ENCODE data around the gene RNF187.
A peak's percentile ranks its signal among the peaks of the same experiment; 100 is the strongest.

RNF187 gene

DNA sequence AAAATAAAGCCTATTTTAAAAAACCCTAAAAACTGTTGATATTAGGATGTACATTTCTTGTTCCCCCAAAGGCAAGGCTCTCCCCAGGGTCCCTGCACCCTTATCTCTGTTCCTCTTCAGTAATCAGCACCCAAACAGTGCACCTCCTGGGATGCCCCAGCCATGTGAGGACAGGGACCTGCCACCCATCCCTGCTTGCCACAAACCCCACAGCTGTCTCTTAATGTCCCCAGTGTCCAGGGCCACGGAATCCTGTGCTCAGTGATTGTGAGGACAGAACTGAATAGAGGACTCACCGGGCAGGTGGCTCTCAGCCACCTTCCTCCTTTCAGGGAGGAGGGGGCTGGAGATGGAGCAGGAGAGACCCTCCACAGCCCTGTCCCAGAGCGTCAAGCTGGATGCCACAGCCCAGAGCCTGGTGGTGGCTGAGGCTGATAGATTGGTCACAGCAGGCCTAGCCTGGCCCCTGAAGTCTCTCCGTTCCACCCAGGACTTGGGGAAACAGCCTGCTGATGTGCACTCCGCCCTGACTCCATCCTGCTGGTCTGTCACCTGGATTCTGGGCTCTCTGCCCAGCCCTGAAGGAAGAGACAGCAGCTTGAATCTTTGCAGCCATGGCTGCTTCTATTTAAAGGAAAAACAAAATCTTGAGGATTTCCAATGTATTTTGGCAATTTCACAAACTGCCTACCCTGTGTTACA, 23.1 kb downstream of the RNF187 start:
- no peak for DNase-seq (ENCODE audit: low spot score)

DNA sequence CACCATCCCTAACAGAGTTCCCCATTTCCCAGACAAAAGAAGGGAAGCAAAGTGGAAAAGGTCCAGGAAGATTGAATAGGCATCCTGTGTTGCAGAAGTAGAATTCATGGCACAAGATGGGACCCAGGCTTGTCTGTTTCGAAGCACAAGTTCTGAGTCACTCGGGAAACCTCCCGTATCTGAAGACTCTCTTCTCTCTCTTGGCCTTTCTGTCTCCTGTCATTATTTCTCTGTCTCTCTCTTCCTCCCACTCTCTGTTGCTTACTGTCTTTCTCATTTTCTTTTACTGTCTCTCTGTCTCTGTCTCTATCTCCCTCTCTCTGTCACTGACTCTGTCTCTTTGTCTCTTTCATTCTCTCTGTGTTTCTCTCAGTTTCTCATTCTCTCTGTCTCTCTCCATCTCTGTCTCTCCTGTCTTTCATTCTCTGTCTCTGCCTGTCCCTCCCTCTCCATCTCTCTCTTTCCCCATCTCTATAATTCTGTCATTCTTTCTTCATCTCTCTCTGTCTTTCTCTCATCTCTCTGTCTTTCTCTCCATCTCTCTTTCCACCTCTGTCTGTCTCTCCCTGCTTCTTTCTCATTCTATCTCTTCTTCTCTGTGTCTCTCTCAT, 23.7 kb downstream of the RNF187 start:
- no peak for DNase-seq (ENCODE audit: low spot score)

DNA sequence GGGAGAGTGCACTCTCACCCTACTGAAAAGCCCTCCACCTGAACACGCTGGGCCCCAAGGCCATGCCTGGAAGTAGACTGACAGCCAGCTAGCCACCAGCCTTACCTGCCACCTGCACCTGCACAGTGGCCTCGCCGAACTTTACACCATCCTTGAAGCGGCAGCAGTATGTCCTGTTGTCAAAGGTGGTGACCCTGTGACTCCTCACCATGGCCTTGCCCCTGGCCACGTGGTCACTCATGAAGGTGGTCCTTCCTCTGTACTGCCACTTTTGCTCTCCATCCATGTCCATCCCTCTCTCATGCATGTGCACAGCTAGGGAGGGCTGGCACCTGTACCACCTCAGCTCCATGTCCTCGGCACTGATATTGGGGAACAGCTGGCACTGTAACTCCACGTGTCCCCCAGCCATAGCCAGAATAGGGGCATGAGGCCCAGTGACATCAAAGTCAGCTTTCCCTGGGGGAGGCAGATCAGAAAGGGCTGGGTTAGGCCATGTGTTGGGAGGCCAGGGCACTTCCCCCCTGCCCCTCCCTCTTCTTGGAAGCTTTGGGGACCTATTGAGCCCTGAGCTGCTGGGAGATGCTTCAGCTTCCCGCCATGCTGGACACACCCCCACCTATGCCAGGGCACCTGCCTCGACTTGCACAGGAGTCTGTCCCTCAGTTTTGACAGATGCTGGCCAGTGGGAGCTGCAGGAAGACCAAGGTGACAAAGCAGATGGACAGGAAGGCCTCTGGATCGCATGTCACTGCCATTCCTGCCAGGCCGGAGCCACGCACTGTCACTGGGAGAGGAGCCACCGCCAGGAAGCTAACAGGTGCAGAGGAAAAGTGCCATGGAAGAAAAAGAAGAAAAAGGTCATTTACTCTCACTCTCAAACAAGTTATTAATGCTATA, 24.6 kb downstream of the RNF187 start:
- no peak for DNase-seq (ENCODE audit: low spot score)

DNA sequence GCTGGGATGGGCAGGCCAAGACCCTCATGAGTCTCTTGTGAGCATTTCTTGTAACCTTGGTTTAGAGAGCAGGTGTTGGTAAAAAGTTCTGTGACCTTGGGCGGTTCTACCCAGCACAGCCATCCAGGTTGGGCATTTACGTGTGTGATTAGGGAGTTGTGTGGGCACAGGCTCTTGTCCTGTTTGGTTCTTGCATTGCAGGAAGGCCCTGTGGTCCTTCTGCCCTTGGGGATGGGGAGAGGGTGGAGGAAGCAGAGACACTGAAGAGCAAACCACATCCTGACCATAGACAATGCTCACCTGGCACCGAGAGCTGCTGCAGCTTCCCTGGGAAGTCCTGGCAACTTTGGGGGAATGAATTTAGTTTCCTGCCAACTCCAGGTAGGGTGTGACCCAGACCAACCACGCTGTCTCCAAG, 25.6 kb downstream of the RNF187 start:
- DNase-seq (ENCODE audit: low spot score): no peak

DNA sequence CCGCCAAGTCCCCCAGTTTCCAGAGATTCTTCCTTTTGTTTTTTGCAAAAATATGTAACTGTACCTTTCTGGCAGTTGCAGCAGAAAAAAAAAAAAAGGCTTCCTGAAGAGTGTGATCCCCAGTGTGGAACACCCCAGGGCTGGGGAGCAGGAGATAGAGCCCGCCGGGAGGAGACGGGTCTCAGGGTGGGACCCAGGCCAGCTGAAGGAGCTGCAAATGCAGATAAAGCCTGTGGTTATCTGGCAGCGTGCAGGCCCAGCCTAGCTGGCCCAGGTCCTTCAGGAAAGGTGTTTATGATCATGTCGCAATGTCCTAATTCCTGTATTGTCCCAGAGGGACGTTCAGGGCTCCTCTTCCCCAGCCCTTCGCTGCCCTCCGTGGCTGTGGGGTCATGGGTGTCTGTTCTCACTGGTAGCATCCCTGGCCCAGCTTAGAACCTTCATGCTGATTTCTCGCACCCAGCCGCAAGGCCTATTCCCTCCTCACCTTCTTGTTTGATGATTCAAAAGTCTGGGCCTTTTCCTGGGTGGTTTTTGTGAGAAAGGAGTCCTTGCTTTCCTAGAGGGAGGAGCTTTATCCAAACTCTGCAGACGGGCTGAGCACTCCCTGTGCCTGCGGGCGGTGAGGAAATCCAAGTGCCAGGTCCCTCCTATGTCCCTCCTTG, 26.2 kb downstream of the RNF187 start:
- DNase-seq (ENCODE audit: low spot score): no peak

- DNase-seq (ENCODE audit: low spot score): no peak
Measured at GRCh38 chr1:228514421-228514820, 27.2 kb downstream of the RNF187 start.

DNA sequence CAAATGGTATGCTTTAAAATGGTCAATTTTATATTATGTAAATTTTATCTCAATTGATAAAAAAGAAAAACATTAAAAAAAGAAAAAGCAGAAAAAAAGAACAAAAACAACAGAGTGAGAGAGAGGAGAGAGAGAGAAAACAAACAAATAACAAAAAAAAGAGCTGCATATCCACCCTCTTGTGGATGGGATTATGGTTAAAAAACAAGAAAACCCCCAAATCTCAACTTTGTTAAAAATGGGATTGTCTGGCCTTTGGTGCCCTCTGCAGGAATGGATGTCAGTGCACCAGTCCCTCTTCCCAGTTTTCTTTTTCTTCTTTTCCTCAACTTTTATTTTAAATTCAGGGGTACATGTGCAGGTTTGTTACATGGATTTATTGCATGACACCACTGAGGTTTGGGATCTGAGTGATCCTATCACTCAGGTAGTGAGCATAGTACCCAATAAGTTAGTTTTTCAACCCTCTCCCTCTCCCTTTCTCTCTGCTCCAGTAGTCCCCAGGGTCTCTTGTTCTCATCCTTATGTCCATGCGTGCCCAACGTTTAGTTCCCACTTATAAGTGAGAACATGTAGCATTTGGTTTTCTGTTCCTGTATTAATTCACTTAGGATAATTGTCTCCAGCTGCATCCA, 28.1 kb downstream of the RNF187 start:
- peak; percentile 48 for DNase-seq (ENCODE audit: low spot score)

DNA sequence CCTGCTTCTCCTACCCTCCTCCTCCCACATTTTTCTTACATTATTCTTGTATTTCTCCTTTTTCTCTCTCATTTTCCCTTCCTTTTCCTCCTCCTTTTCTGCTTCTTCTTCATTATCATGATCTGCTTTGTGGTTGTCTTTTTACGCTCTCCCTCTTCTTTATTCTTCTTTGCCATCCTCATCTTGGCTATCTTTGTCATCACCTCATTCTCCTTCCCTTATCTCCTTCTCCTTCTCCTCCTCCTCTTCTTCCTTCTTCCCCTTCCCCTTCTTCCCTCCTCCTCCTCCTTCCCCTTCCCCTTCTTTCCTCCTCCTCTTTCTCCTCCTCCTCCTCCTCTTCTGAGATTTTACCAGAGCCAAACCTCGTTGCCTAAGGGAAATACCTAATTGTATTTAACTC, 30.5 kb downstream of the RNF187 start:
- no peak for DNase-seq (ENCODE audit: low spot score)

GRCh38 chr1:228527596-228527995, 40.4 kb downstream of the RNF187 start:
- peak; percentile 10 for DNase-seq (ENCODE audit: low spot score)

DNA sequence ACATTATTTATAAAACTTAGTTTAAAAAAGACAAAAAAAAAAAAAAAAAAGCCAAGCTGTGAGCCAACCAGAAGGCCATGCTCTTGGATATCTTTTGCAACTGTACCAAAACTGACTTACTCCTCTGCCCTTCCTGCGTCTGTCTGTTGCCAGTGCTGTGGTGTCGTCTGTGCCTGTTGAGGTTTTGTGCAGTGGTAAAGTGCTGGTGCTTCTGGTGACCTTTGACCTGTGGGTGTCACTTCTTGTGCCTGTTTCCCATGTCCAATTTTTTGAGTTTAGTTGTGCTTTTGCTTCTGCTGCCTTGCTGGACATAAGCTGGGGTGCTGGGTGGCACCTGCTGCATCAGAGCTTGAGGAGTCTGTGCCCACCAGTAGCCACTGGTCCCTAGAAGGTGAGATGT, 41.4 kb downstream of the RNF187 start:
- no peak for DNase-seq (ENCODE audit: low spot score)

DNA sequence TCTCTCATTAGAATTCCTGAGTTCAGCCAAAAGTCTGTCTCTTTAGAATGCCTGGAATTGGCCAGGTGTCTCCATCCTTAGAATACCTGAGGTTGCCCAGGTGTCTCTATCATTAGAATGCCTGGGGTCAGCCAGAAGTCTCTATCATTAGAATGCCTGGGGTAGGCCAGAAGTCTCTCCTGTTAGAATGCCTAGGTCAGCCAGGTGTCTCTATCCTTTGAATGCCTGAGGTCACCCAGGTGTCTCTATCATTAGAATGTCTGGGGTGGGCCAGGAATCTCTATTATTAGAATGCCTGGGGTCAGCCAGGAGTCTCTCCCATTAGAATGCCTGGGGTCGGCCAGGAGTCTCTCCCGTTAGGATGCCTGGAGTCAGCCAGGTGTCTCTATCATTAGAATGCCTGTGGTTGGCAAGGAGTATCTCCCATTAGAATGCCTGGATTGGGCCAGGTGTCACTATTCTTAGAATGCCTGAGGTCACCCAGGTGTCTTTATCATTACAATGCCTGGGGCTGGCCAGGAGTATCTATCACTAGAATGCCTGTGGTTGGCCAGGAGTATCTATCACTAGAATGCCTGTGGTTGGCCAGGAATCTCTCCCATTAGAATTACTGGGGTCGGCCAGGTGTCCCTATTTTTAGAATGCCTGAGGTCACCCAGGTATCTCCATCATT, 43.0 kb downstream of the RNF187 start:
- no peak for DNase-seq (ENCODE audit: low spot score)

DNA sequence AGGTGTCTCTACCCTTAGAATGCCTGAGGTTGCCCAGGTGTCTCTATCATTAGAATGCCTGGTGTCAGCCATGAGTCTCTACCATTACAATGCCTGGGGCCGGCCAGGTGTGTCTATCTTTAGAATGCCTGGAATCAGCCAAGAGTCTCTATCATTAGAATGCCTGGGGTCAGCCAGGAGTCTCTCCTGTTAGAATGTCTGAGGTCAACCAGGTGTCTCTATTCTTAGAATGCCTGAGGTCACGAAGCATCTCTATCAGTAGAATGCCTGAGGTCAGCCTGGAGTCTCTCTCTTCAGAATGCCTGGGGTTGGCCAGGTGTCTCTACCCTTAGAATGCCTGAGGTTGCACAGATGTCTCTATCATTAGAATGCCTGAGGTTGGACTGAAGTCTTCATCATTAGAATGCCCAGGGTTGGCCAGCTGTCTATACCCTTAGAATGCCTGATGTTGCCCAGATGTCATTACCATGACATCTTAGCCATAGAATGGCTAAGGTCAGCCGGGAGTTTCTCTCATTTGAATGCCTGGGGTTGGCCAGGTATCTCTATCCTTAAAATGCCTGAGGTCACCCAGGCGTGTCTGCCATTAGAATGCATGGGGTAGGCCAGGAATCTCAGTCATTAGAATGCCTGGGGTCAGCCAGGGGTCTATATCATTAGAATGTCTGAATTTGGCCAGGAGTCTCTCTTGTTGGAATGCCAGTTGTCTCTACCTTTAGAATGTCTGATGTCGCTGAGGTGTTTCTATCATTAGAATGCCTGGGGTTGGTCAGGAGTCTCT, 44.0 kb downstream of the RNF187 start:
- no peak for DNase-seq (ENCODE audit: low spot score)

- no peak for DNase-seq (ENCODE audit: low spot score)
Measured at GRCh38 chr1:228538831-228539230, 51.6 kb downstream of the RNF187 start.

GRCh38 chr1:228540161-228540917, 53.2 kb downstream of the RNF187 start:
- DNase-seq (ENCODE audit: low spot score): no peak

DNA sequence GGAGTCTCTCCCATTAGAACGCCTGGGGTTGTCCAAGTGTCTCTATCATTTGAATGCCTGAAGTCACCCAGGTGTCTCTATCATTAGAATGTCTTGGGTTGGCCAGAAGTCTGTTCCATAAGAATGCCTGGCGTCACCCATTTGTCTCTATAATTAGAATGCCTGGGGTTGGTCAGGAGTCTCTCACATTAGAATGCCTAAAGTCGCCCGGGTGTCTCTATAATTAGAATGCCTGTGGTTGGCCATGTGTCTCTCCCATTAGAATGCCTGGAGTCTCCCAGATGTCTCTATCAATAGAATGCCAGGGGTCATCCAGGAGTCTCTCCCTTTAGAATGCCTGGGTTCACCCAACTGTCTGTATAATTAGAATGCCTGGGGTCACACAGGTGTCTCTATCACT, 54.5 kb downstream of the RNF187 start:
- no peak for DNase-seq (ENCODE audit: low spot score)

DNA sequence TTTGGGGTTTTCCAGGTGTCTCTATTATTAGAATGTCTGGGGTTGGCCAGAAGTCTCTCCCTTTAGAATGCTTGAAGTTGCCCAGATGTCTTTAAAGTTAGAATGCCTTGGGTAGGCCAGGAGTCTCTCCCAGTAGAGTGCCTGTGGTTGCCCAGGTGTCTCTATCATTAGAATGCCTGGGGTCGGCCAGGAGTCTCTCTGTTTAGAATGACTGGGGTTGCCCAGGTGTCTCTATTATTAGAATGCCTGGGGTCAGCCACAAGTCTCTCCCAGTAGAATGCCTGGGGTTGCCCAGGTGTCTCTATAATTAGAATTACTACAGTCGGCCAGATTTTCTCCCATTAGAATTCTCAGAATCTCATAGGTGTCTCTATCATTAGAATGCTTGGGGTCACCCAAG, 55.2 kb downstream of the RNF187 start:
- DNase-seq (ENCODE audit: low spot score): no peak

DNA sequence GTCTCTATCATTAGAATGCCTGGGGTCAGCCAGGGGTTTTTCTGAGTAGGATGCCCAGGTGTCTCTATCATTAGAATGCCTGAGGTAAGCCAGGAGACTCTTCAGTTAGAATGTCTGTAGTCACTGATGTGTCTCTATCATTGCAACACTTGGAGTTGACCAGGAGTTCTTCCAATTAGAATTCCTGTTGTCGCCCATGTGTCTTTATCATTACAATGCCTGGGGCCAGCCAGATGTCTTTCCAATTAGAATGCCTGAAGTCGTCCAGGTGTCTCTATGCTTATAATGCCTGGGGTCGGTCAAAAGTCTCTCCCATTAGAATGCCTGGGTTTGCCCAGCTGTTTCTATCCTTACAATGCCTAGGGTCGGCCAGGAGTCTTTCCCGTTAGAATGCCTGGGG, 55.8 kb downstream of the RNF187 start:
- no peak for DNase-seq (ENCODE audit: low spot score)

DNA sequence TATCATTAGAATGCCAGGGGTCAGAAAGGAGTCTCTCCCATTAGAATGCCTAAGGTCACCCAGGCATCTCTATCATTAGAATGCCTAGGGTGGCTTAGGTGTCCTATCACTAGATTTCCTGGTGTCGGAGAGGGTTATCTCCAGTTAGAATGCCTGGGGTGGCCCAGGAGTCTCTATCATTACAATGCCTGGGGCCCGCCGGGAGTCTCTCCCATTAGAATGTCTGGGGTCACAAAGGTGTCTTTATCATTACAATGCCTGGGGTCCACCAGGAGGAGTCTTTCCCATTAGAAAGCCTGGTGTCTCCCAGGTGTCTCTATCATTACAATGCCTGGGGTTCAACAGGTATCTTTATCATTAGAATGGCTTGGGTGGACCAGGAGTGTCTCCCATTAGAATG, 56.2 kb downstream of the RNF187 start:
- DNase-seq (ENCODE audit: low spot score): no peak

DNA sequence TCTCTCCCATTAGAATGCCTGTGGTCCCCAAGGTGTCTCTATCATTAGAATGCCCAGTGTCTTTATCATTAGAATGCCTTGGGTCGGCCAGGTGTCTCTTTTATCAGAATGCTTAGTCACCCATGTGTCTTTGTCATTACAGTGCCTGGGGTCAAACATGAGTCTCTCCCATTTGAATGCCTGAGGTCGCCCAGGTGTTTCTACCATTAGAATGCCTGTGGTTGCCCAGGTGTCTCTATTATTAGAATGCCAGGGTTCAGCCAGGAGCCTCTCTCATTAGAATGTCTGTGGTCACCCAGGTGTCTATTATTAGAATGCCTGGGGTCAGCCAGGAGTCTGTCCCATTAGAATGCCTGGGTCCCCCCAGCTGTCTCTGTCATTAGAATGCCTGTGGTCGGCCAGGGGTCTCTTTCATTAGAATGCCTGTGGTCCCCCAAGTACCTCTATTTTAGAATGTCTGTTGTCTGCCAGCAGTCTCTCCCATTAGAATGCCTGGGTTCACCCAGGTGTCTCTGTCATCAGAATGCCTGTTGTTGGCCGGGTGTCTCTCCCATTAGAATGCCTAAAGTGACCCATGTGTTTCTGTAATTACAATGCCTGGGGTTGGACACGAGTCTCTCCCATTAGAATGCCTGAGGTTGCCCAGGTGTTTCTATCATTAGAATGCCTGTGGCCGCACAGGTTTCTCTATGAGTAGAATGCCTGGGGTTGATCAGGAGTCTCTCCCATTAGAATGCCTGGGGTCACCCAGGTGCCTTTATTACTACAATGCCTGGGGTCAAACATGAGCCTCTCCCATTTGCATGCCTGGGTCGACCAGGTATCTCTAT, 57.1 kb downstream of the RNF187 start:
- DNase-seq (ENCODE audit: low spot score): no peak
